Sigmoid colon (tissue), 7 donors: ENCODE results near the gene TOX3. TPM values are rescaled to one million over a fixed set of nuclear protein-coding genes. Genes with fewer than 3 reads are reported as not detected.

ENCODE experiments used
- DNase-seq: peaks from one replicate; pipeline ENCODE4 v3.0.0-alpha.2; 2019
- H3K27ac ChIP-seq, 4 donors: fragments of 200-600 bp; sonication (generic); one replicate each; pipeline ENCODE4 v1.5.1; 2016 to 2019; ENCODE audit warnings: mild to moderate bottlenecking in 1 of 4
- H3K27me3 ChIP-seq, 3 donors: fragments of 200-600 bp; sonication (generic); one replicate each; pipeline ENCODE4 v1.5.1; 2019; ENCODE audit warnings: mild to moderate bottlenecking in 1 of 3
- H3K36me3 ChIP-seq, 4 donors: fragments of 200-600 bp; sonication (generic); one replicate each; pipeline ENCODE4 v1.5.1; 2016 to 2019
- H3K4me1 ChIP-seq, 4 donors: fragments of 200-600 bp; sonication (generic); one replicate each; pipeline ENCODE4 v1.5.1; 2017 to 2019
- H3K4me3 ChIP-seq, 4 donors: fragments of 200-600 bp; sonication (generic); one replicate each; pipeline ENCODE4 v1.5.1; 2017 to 2019; ENCODE audit warnings: mild to moderate bottlenecking in 2 of 4, moderate library complexity in 1 of 4
- H3K9me3 ChIP-seq, 4 donors: fragments of 200-600 bp in 3 of 4; sonication (generic) in 3 of 4; one replicate each; pipeline versions ENCODE4 v1.5.1 to v1.6.1; 2013 to 2019
- EP300 ChIP-seq, 4 donors: sonication (generic); formaldehyde crosslinking; IDR thresholded peaks; one replicate each; pipeline ENCODE4 v1.6.1; 2017; ENCODE audit warnings: antibody characterized with exemption in 4 of 4
- POLR2A ChIP-seq, 2 donors: fragments of 450-650 bp; IDR thresholded peaks; one replicate each; pipeline ENCODE4 v1.6.1; 2016; ENCODE audit warnings: antibody characterized with exemption in 2 of 2, mild to moderate bottlenecking in 2 of 2, moderate library complexity in 2 of 2
- POLR2AphosphoS5 ChIP-seq, 4 donors: sonication (generic); formaldehyde crosslinking; IDR thresholded peaks; one replicate each; pipeline ENCODE4 v1.6.1; 2017; ENCODE audit warnings: antibody characterized with exemption in 4 of 4
- WGBS, 2 donors: extraction: QIAGEN DNeasy Blood & Tissue Kit; methylation state at CpG; one replicate each; pipeline ENCODE4 v1.1.7; 2013; 5-methylcytosine and 5-hydroxymethylcytosine counted together
- intact Hi-C: fragments of 100-400 bp; cut with DNase I; formaldehyde crosslinking; loops from one replicate; pipeline ENCODE4 v1.15.1; 2023
- polyA plus RNA-seq, 3 donors: library from polyadenylated mRNA; stranded (reverse); fragments of 200-250 nt; gene quantifications; one replicate each; pipeline ENCODE4 v1.2.3, GENCODE V29; 2013
- total RNA-seq, 4 donors: library from RNA; depleted of rRNA; stranded (reverse); fragments of >200 nt; gene quantifications; one replicate each; pipeline ENCODE4 v1.1.0, GENCODE V29; 2016
- TF ChIP-seq, protein P1 (sequence below), 4 experiments: fragments of 450-650 bp in 3 of 4; fragments of 200-600 bp in 1 of 4; IDR thresholded peaks; one replicate each; pipeline ENCODE4 v1.5.1; 2016 to 2019; ENCODE audit warnings: antibody characterized with exemption in 4 of 4, mild to moderate bottlenecking in 3 of 4, moderate library complexity in 2 of 4
- donor health status: healthy with polysubstance abuse.
- donor health status: Bipolar disorder and iron deficiency.
- donor health status: healthy.

Gene TOX3
- total and polyA plus RNA-seq, 7 donors, result 0.28 to 18.0 (median 7.1) TPM; not detected in 1

DNA sequence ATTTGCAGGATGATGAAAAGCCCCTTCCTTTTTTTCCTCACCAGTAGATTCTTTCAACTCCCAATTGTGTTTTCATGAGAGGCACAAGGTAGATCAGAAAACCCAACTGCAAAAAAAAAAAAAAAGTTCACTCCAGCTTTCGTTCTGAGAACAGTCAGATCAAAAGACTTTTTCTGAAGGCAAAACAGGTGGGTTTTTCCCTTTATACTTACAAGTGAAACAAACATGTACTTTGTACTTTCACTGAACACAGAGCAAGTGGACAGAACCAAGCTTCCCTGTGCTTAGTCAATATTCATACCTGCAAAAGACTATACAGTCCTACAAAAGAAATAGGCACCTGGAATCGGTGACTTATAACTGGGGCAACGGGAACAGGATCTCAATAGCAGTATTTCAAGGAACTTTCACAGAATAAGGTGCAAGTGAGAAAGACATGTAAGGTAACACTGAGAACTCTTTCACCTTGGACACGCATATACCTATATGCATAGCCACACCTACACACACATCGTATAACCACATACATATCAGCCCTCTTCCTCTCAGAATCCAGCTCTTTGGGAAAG lies 54.1 kb downstream of the TOX3 start:
- whole genome bisulfite sequencing, 2 donors, result 17 to 62% methylated on average over 5 of the region's 5 CpGs
- no peak overlapping the region for H3K27ac ChIP-seq
- intact Hi-C loops, result no loop called here
- DNase-seq, result no peak
- no peaks in the 10 kb centered on the region for H3K27me3 ChIP-seq
- peaks cover 0 to 9% (median 7%) of the 10 kb centered on the region in 4 donors for H3K4me1 ChIP-seq
- TF ChIP-seq POLR2AphosphoS5 (IDR thresholded peaks at IDR 0.05) (no peak), EP300 (IDR thresholded peaks at IDR 0.05) (no peak), POLR2A (IDR thresholded peaks at IDR 0.05) (no peak)
- TF ChIP-seq, protein P1, sequence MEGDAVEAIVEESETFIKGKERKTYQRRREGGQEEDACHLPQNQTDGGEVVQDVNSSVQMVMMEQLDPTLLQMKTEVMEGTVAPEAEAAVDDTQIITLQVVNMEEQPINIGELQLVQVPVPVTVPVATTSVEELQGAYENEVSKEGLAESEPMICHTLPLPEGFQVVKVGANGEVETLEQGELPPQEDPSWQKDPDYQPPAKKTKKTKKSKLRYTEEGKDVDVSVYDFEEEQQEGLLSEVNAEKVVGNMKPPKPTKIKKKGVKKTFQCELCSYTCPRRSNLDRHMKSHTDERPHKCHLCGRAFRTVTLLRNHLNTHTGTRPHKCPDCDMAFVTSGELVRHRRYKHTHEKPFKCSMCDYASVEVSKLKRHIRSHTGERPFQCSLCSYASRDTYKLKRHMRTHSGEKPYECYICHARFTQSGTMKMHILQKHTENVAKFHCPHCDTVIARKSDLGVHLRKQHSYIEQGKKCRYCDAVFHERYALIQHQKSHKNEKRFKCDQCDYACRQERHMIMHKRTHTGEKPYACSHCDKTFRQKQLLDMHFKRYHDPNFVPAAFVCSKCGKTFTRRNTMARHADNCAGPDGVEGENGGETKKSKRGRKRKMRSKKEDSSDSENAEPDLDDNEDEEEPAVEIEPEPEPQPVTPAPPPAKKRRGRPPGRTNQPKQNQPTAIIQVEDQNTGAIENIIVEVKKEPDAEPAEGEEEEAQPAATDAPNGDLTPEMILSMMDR (IDR thresholded peaks at IDR 0.05), result no peak
- no peaks in the 10 kb centered on the region for H3K36me3 ChIP-seq
- no peak overlapping the region for H3K4me3 ChIP-seq
- no peaks in the 10 kb centered on the region for H3K9me3 ChIP-seq

DNA sequence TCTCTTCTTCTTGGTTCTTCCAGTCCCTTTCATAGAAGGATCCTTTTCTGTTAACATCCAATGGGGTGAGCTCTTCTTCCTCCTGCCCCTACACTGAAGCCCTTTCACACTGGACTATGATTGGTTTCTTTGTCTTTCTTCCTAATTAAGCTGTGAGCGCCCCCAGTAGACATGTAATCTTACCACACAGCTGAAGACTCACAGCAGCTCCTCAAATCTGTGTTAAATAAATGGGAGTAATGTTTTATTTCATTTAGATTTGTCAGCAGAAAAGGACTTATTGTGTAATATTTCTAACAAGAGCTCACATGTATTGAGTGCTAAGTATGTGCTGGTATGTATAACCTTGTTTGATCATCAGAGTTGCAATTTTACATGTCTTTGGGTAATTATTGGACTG lies 55.7 kb downstream of the TOX3 start:
- H3K4me3 ChIP-seq, result no peak overlapping the region
- intact Hi-C loops, result no loop called here
- 38 to 52% methylated on average over 1 of the region's 1 CpG for WGBS, 2 donors
- no peaks in the 10 kb centered on the region for H3K4me1 ChIP-seq
- TF ChIP-seq POLR2A (IDR thresholded peaks at IDR 0.05) (no peak), EP300 (IDR thresholded peaks at IDR 0.05) (no peak), POLR2AphosphoS5 (IDR thresholded peaks at IDR 0.05) (no peak)
- TF ChIP-seq, protein P1 (IDR thresholded peaks at IDR 0.05), result no peak
- H3K36me3 ChIP-seq, result no peaks in the 10 kb centered on the region
- no peaks in the 10 kb centered on the region for H3K27me3 ChIP-seq
- no peak for DNase-seq
- no peaks in the 10 kb centered on the region for H3K9me3 ChIP-seq
- no peak overlapping the region for H3K27ac ChIP-seq

DNA sequence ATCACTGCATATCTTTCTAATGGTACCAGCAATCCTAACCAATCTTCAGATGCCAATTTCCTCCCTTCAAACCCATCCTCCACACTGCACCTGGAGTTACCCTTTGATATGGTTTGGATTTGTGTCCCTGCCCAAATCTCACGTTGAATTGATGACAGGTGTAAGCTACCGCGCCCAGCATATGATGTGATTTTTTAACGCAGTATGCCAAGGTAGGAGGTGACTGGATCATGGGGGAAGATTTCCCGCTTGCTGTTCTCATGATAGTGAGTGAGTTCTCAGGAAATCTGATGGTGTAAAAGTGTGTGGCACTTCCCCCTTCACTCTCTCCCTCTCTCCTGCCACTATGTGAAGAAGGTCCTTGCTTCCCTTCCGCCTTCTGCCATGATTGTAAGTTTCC lies 57.0 kb downstream of the TOX3 start:
- intact Hi-C loops, result no loop called here
- TF ChIP-seq POLR2AphosphoS5 (IDR thresholded peaks at IDR 0.05) (no peak), POLR2A (IDR thresholded peaks at IDR 0.05) (no peak), EP300 (IDR thresholded peaks at IDR 0.05) (no peak)
- TF ChIP-seq, protein P1 (IDR thresholded peaks at IDR 0.05), result no peak
- Histone ChIP-seq H3K4me1 (no peaks in the 10 kb centered on the region), H3K27me3 (no peaks in the 10 kb centered on the region), H3K27ac (no peak overlapping the region), H3K4me3 (no peak overlapping the region), H3K9me3 (no peaks in the 10 kb centered on the region), H3K36me3 (no peaks in the 10 kb centered on the region)
- WGBS, 2 donors, result 64 to 86% methylated on average over 6 of the region's 6 CpGs
- DNase-seq, result no peak

DNA sequence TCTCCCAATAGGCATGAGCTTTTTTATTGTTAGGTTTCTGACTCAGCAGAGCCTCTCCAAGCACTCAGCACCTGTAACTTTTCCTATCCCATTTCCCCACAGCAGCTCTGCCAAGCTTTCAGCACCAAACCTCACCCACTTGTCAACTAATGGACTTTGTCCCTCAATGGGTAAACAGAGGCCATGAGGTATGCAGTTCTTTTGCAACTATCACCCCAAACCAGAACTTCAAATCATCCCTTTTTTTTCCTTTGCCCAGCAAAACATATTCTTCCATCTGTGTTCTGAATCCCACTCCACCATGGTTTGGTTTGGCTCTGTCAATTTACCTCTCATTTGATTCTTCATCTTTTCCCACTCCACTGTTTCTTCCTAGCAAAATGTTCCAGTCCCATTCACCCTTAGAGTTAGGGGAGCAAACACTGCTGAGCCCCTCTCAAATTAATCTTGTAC lies 58.1 kb downstream of the TOX3 start:
- TF ChIP-seq EP300 (IDR thresholded peaks at IDR 0.05), result no peak
- TF ChIP-seq, protein P1 (IDR thresholded peaks at IDR 0.05), result no peak
- no peak for TF ChIP-seq POLR2AphosphoS5 (IDR thresholded peaks at IDR 0.05)
- no peak for TF ChIP-seq POLR2A (IDR thresholded peaks at IDR 0.05)
- no peak overlapping the region for H3K27ac ChIP-seq
- no peaks in the 10 kb centered on the region for H3K36me3 ChIP-seq
- intact Hi-C loops, result no loop called here
- no peak for DNase-seq
- no peak overlapping the region for H3K4me3 ChIP-seq
- H3K9me3 ChIP-seq, result no peaks in the 10 kb centered on the region
- H3K4me1 ChIP-seq, result no peaks in the 10 kb centered on the region
- H3K27me3 ChIP-seq, result no peaks in the 10 kb centered on the region
